Neural progenitor cell (in vitro differentiated cells): ENCODE results near the gene GTPBP1.

Experiments used
- EZH2 ChIP-seq: fragments of 200-600 bp; sonication (generic); IDR thresholded peaks from 2 replicates; pipeline ENCODE4 v1.6.1; 2017; ENCODE audit warnings: antibody characterized with exemption, mild to moderate bottlenecking, moderate library complexity
- EZH2phosphoT487 ChIP-seq: fragments of 200-600 bp; sonication (generic); IDR thresholded peaks from 2 replicates; pipeline ENCODE4 v1.6.1; 2017; ENCODE audit warnings: antibody characterized with exemption
- TF ChIP-seq, protein P1 (sequence below): fragments of 200-600 bp; sonication (generic); IDR thresholded peaks from 2 replicates; pipeline ENCODE4 v1.5.1; 2017; ENCODE audit warnings: antibody characterized with exemption, mild to moderate bottlenecking

DNA sequence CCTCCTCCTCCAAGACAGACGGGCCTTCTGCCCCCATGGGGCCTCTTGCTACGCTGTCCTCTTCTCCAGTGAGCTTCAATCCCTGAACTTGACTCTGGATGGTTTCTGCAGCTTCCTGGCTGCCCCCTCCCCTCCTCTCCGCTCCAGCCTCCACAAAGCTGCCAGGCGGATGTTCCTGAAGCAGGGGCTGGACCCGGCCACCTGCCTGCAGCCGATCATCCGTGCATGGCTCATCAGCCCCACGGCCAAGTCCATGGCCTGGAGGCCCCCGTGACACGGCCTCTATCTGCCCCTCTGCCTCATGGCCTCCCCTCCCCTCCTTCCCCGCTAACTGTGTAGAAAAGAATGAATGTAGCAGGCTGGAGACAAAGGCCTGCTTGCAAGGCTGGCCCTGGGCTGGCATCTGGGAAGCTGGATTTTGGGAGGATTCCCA lies 56.8 kb downstream of the GTPBP1 start:
- TF ChIP-seq, protein P1, sequence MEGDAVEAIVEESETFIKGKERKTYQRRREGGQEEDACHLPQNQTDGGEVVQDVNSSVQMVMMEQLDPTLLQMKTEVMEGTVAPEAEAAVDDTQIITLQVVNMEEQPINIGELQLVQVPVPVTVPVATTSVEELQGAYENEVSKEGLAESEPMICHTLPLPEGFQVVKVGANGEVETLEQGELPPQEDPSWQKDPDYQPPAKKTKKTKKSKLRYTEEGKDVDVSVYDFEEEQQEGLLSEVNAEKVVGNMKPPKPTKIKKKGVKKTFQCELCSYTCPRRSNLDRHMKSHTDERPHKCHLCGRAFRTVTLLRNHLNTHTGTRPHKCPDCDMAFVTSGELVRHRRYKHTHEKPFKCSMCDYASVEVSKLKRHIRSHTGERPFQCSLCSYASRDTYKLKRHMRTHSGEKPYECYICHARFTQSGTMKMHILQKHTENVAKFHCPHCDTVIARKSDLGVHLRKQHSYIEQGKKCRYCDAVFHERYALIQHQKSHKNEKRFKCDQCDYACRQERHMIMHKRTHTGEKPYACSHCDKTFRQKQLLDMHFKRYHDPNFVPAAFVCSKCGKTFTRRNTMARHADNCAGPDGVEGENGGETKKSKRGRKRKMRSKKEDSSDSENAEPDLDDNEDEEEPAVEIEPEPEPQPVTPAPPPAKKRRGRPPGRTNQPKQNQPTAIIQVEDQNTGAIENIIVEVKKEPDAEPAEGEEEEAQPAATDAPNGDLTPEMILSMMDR, result no peak
- no peak for TF ChIP-seq EZH2
- TF ChIP-seq EZH2phosphoT487, result no peak
